Caco-2 (cell line): ENCODE data around the gene MED10. TPM values are rescaled to one million over a fixed set of nuclear protein-coding genes. Genes with fewer than 3 reads are reported as not detected.

Source experiments
- BruUV-seq: library from RNA; stranded (reverse); fragments of 400-500 nt; replicated peaks from 2 replicates; lab custom pipeline; 2021; lab: Mats Ljungman, UMichigan
- CTCF ChIA-PET: fragments of 300-600 bp; sonication (Branson Sonifier 250); formaldehyde crosslinking; loops from one replicate; lab custom pipeline; 2022; ENCODE audit warnings: antibody characterized with exemption; lab: Charles Lee
- POLR2A ChIA-PET: fragments of 300-600 bp; sonication (Branson Sonifier 250); formaldehyde crosslinking; loops from one replicate; lab custom pipeline; 2022; ENCODE audit warnings: antibody characterized with exemption; lab: Charles Lee
- DNase-seq, 2 experiments: peaks; one replicate each; pipeline versions ENCODE4 v3.0.0 to v3.0.0-alpha.2; 2020 to 2022
- H3K27me3 ChIP-seq: replicated peaks from 2 replicates; pipeline ENCODE4 v1.6.0; 2011; ENCODE audit warnings: low read length; ENCODE audit not compliant: control insufficient read depth, insufficient read depth
- H3K36me3 ChIP-seq: 2 replicates; pipeline ENCODE4 v1.5.1; 2011; ENCODE audit warnings: low read length; ENCODE audit not compliant: control insufficient read depth, insufficient read depth
- H3K4me1 ChIP-seq: fragments of 250-450 bp; sonication (Bioruptor Pico); 2 replicates; pipeline ENCODE4 v1.5.1; 2020; ENCODE audit warnings: mild to moderate bottlenecking
- H3K4me3 ChIP-seq: 2 replicates; pipeline ENCODE4 v1.5.1; 2011; ENCODE audit warnings: low read depth, mild to moderate bottlenecking, control low read depth, low read length
- H3K9me3 ChIP-seq: fragments of 250-450 bp; sonication (Bioruptor Pico); 2 replicates; pipeline ENCODE4 v1.5.1; 2020; ENCODE audit warnings: mild to moderate bottlenecking, moderate library complexity
- H3K27ac Mint-ChIP-seq: one replicate; pipeline ENCODE4 v1.8.0; 2022; ENCODE audit warnings: mixed read lengths; ENCODE audit not compliant: unreplicated experiment
- H3K27me3 Mint-ChIP-seq: one replicate; pipeline ENCODE4 v1.8.0; 2022; ENCODE audit warnings: mixed read lengths; ENCODE audit not compliant: insufficient read depth, unreplicated experiment
- H3K36me3 Mint-ChIP-seq: one replicate; pipeline ENCODE4 v1.8.0; 2022; ENCODE audit warnings: mild to moderate bottlenecking, mixed read lengths; ENCODE audit not compliant: insufficient read depth, unreplicated experiment
- H3K4me1 Mint-ChIP-seq: one replicate; pipeline ENCODE4 v1.8.0; 2022; ENCODE audit warnings: low read depth, mixed read lengths; ENCODE audit not compliant: unreplicated experiment
- H3K4me3 Mint-ChIP-seq: one replicate; pipeline ENCODE4 v1.8.0; 2022; ENCODE audit warnings: mild to moderate bottlenecking, moderate library complexity, mixed read lengths; ENCODE audit not compliant: unreplicated experiment
- H3K9me3 Mint-ChIP-seq: one replicate; pipeline ENCODE4 v1.8.0; 2022; ENCODE audit warnings: mixed read lengths; ENCODE audit not compliant: unreplicated experiment
- CTCF ChIP-seq, 2 experiments: fragments of 200-600 bp in 1 of 2; IDR thresholded peaks; 1 replicate in 1 of 2; 2 replicates in 1 of 2; pipeline versions ENCODE4 v1.5.1 to v1.8.0; 2011 to 2022; ENCODE audit warnings: antibody characterized with exemption in 1 of 2, control low read depth in 1 of 2, inconsistent platforms in 1 of 2, low read depth in 1 of 2, low read length in 1 of 2, mild to moderate bottlenecking in 1 of 2, moderate library complexity in 1 of 2; ENCODE audit not compliant: insufficient read depth in 1 of 2, severe bottlenecking in 1 of 2, unreplicated experiment in 1 of 2
- intact Hi-C: fragments of 100-400 bp; cut with micrococcal nuclease; formaldehyde crosslinking; loops from one replicate; pipeline ENCODE4 v1.10.0; 2022; ENCODE audit not compliant: unreplicated experiment
- total RNA-seq: library from RNA; stranded (reverse); gene quantifications from 2 replicates; pipeline ENCODE4 v1.2.3, GENCODE V29; 2022

The MED10 gene
- total RNA-seq, 1 experiment from 2014 or later: 50.6 TPM

DNA sequence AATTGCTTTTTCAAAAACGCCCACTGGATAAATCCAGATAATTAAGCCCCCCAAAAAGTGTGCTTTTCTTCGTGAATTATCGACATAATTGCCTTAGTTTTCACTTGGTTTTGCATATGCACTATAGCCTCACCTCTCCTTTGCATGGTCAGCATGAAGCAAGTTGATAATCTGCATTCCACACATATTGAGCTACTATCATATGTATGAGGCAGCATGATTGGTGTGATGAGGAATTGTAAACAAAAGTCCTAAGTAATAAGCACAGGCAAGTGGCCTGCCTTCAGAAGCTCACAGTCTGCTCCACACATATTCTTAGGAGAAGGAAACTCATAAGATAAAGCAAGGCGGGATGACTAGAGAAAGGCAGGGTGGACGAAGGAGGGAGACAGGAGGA lies 33.8 kb downstream of the MED10 start:
- no peak overlapping the region for H3K27ac Mint-ChIP-seq
- DNase-seq: no peak
- no peak for TF ChIP-seq CTCF (IDR thresholded peaks at IDR 0.05; ENCODE audit: insufficient read depth in 1 of 2, low read depth in 1 of 2, low read length in 1 of 2, severe bottlenecking in 1 of 2, unreplicated experiment in 1 of 2)
- no peaks in the 10 kb centered on the region for H3K9me3 Mint-ChIP-seq
- no peaks in the 10 kb centered on the region for H3K4me1 Mint-ChIP-seq
- Histone ChIP-seq H3K4me1 (no peaks in the 10 kb centered on the region), H3K9me3 (no peaks in the 10 kb centered on the region), H3K36me3 (no peaks in the 10 kb centered on the region), H3K27me3 (no peaks in the 10 kb centered on the region; the same call in 1 of the 2 replicates), H3K4me3 (no peak overlapping the region)
- no peak overlapping the region for H3K4me3 Mint-ChIP-seq
- peaks cover 35% of the 10 kb centered on the region for H3K27me3 Mint-ChIP-seq
- ChIA-PET POLR2A (no interaction called here), CTCF (no interaction called here)
- BruUV-seq: no TSS peak
- intact Hi-C loops: no loop called here
- H3K36me3 Mint-ChIP-seq: no peaks in the 10 kb centered on the region

GRCh38 chr5:6343951-6344592 lies 34.3 kb downstream of the MED10 start:
- CTCF ChIA-PET: no interaction called here
- H3K4me3 Mint-ChIP-seq: no peak overlapping the region

DNA sequence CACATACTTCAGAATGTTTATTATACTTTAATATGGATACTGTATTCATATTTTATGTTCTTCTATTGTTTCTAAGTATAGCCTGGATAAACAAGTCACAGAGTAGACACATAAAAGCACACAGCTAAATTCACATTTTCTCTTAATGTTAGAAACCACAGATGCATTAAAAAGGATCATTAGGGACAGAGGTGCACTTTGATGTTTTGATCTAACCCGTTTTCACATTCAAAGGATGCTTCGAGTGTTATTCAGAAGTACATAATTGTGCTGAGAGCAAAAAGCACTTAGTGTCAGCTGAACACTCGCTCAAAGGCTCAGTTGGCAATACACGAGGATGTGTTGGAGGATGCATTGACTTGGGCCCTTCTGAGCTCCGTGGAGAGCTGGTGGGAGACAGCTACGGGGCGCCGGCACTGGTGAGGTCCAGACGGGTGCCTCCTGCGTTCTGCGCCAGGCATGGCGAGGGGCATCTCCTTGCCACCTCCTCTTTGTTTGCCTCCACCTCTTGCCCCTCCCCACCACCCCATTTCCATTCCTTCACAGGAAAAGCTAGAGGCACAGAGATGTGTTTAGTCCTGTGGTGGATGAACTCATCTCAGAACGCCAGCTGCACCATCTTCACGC lies 35.5 kb downstream of the MED10 start:
- intact Hi-C loops: no loop called here
- BruUV-seq: no TSS peak
- H3K9me3 Mint-ChIP-seq: no peaks in the 10 kb centered on the region
- H3K4me3 Mint-ChIP-seq: no peak overlapping the region
- no peak overlapping the region for H3K27ac Mint-ChIP-seq
- no peaks in the 10 kb centered on the region; the same call in 1 of the 2 replicates for H3K27me3 ChIP-seq
- no peaks in the 10 kb centered on the region for H3K9me3 ChIP-seq
- no peak for TF ChIP-seq CTCF (IDR thresholded peaks at IDR 0.05; ENCODE audit: insufficient read depth in 1 of 2, low read depth in 1 of 2, low read length in 1 of 2, severe bottlenecking in 1 of 2, unreplicated experiment in 1 of 2)
- H3K36me3 ChIP-seq: no peaks in the 10 kb centered on the region
- H3K4me3 ChIP-seq: no peak overlapping the region
- H3K27me3 Mint-ChIP-seq: peaks cover 30% of the 10 kb centered on the region
- no peaks in the 10 kb centered on the region for H3K4me1 Mint-ChIP-seq
- no peaks in the 10 kb centered on the region for H3K36me3 Mint-ChIP-seq
- ChIA-PET POLR2A (no interaction called here), CTCF (no interaction called here)
- no peak for DNase-seq
- no peaks in the 10 kb centered on the region for H3K4me1 ChIP-seq

More at GRCh38 chr5:6343951-6344592, 34.3 kb downstream of the MED10 start:
- H3K4me1 Mint-ChIP-seq: no peaks in the 10 kb centered on the region
- no peaks in the 10 kb centered on the region for H3K9me3 Mint-ChIP-seq
- Histone ChIP-seq H3K4me1 (no peaks in the 10 kb centered on the region), H3K9me3 (no peaks in the 10 kb centered on the region), H3K36me3 (no peaks in the 10 kb centered on the region), H3K4me3 (no peak overlapping the region), H3K27me3 (no peaks in the 10 kb centered on the region; the same call in 1 of the 2 replicates)
- H3K27ac Mint-ChIP-seq: no peak overlapping the region
- no peaks in the 10 kb centered on the region for H3K36me3 Mint-ChIP-seq
- H3K27me3 Mint-ChIP-seq: peaks cover 33% of the 10 kb centered on the region
- BruUV-seq: no TSS peak
- intact Hi-C loops: no loop called here
- TF ChIP-seq CTCF (IDR thresholded peaks at IDR 0.05; ENCODE audit: insufficient read depth in 1 of 2, low read depth in 1 of 2, low read length in 1 of 2, severe bottlenecking in 1 of 2, unreplicated experiment in 1 of 2): no peak
- POLR2A ChIA-PET: no interaction called here
- no peak for DNase-seq
